Endothelial cell of umbilical vein (primary cell): ENCODE measurements around the gene ZNF488. TPM values are rescaled to one million over a fixed set of nuclear protein-coding genes. Genes with fewer than 3 reads are reported as not detected.

Source experiments
- BruUV-seq: library from RNA; stranded (reverse); fragments of 400-500 nt; replicated peaks from 2 replicates; lab custom pipeline; 2021; lab: Mats Ljungman, UMichigan
- CTCF ChIA-PET: fragments of 300-600, 350-600 bp; sonication (Branson Sonifier 250); formaldehyde crosslinking; loops from one replicate; lab custom pipeline; 2021; ENCODE audit warnings: antibody characterized with exemption, inconsistent platforms; lab: Charles Lee
- POLR2A ChIA-PET: fragments of 300-600, 350-600 bp; sonication (Branson Sonifier 250); formaldehyde crosslinking; loops from one replicate; lab custom pipeline; 2021; ENCODE audit warnings: antibody characterized with exemption, inconsistent platforms; lab: Charles Lee
- DNase-seq: peaks from one replicate; pipeline ENCODE4 v3.0.0-alpha.2; 2011; ENCODE audit warnings: low read depth, low spot score
- FAIRE-seq: peaks from 2 replicates; lab custom pipeline; 2011; peaks lifted over from hg19 to GRCh38; lab: Jason Lieb, UNC
- H2AFZ ChIP-seq: 2 replicates; pipeline ENCODE4 v1.6.0; 2012; ENCODE audit warnings: low read depth, low read length, control low read depth, inconsistent platforms
- H3K27ac ChIP-seq: 2 replicates; pipeline ENCODE4 v1.5.1; 2011; ENCODE audit warnings: low read depth, mild to moderate bottlenecking, control low read depth, low read length, moderate library complexity; ENCODE audit not compliant: insufficient read depth
- H3K27me3 ChIP-seq, 2 experiments: 2 replicates each; pipeline versions ENCODE4 v1.6.0 to v1.6.1; 2011; ENCODE audit warnings: low read length in 2 of 2, mixed read lengths in 1 of 2; ENCODE audit not compliant: control insufficient read depth in 2 of 2, insufficient read depth in 2 of 2
- H3K36me3 ChIP-seq, 2 experiments: 2 replicates in 1 of 2; 3 replicates in 1 of 2; pipeline ENCODE4 v1.5.1; 2011; ENCODE audit warnings: low read length in 2 of 2, mild to moderate bottlenecking in 1 of 2, moderate library complexity in 1 of 2; ENCODE audit not compliant: control insufficient read depth in 2 of 2, insufficient read depth in 2 of 2; ENCODE audit errors: extremely low read depth in 1 of 2
- H3K4me1 ChIP-seq: 3 replicates; pipeline ENCODE4 v1.5.1; 2011; ENCODE audit warnings: mild to moderate bottlenecking, low read length; ENCODE audit not compliant: control insufficient read depth, insufficient read depth; ENCODE audit errors: extremely low read depth
- H3K4me2 ChIP-seq: 2 replicates; pipeline ENCODE4 v1.6.1; 2011; ENCODE audit warnings: low read length, control low read depth, mixed read lengths; ENCODE audit not compliant: insufficient read depth
- H3K4me3 ChIP-seq, 3 experiments: fragments of 200-600 bp in 1 of 3; sonication (generic), shearing (Covaris generic) in 1 of 3; replicated peaks in 1 of 3; 2 replicates each; pipeline ENCODE4 v1.5.1; 2011 to 2016; ENCODE audit warnings: control low read depth in 3 of 3, low read length in 3 of 3, mild to moderate bottlenecking in 2 of 3, inconsistent platforms in 1 of 3, low read depth in 1 of 3, moderate library complexity in 1 of 3; ENCODE audit not compliant: insufficient read depth in 1 of 3
- H3K79me2 ChIP-seq: 2 replicates; pipeline ENCODE4 v1.6.0; 2012; ENCODE audit warnings: low read length, inconsistent platforms; ENCODE audit not compliant: control insufficient read depth, insufficient read depth
- H3K9ac ChIP-seq: replicated peaks from 2 replicates; pipeline ENCODE3; 2011; ENCODE audit warnings: low read length, control low read depth; ENCODE audit not compliant: insufficient read depth; ENCODE audit errors: extremely low read depth
- H3K9me1 ChIP-seq: replicated peaks from 3 replicates; pipeline ENCODE4 v1.6.0; 2011; ENCODE audit warnings: mild to moderate bottlenecking, low read length; ENCODE audit not compliant: control insufficient read depth, insufficient read depth; ENCODE audit errors: extremely low read depth
- H3K9me3 ChIP-seq: replicated peaks from 2 replicates; pipeline ENCODE4 v1.5.1; 2012; ENCODE audit warnings: low read length, inconsistent platforms; ENCODE audit not compliant: control insufficient read depth, insufficient read depth
- H4K20me1 ChIP-seq: replicated peaks from 2 replicates; pipeline ENCODE3; 2011; ENCODE audit warnings: mild to moderate bottlenecking, low read length; ENCODE audit not compliant: control insufficient read depth, insufficient read depth; ENCODE audit errors: extremely low read depth
- CTCF ChIP-seq, 2 donors: IDR thresholded peaks; 1 replicate in 1 of 2; 2 replicates in 1 of 2; pipeline ENCODE4 v1.5.1; 2011; ENCODE audit warnings: low read length in 2 of 2, mild to moderate bottlenecking in 2 of 2, moderate library complexity in 2 of 2, control low read depth in 1 of 2, inconsistent platforms in 1 of 2, low read depth in 1 of 2; ENCODE audit not compliant: insufficient read depth in 1 of 2; ENCODE audit errors: extremely low read depth in 1 of 2
- EZH2 ChIP-seq: IDR thresholded peaks from 2 replicates; pipeline ENCODE4 v1.6.1; 2012; ENCODE audit warnings: borderline replicate concordance, low read depth, mild to moderate bottlenecking, moderate library complexity, low read length, inconsistent platforms; ENCODE audit not compliant: severe bottlenecking
- FOS ChIP-seq: IDR thresholded peaks from 2 replicates; pipeline ENCODE4 v1.6.1; 2011; ENCODE audit warnings: mild to moderate bottlenecking, low read length, moderate library complexity, borderline replicate concordance; ENCODE audit not compliant: insufficient read depth
- GATA2 ChIP-seq: IDR thresholded peaks from 2 replicates; pipeline ENCODE4 v1.7.0; 2011; ENCODE audit warnings: low read depth, mild to moderate bottlenecking, moderate library complexity, mixed read lengths, low read length; ENCODE audit not compliant: insufficient read length, insufficient read depth
- JUN ChIP-seq: IDR thresholded peaks from 2 replicates; pipeline ENCODE4 v1.6.1; 2011; ENCODE audit warnings: borderline replicate concordance, low read depth; ENCODE audit not compliant: insufficient read length, insufficient read depth
- MAX ChIP-seq: IDR thresholded peaks from 2 replicates; pipeline ENCODE4 v1.6.1; 2011; ENCODE audit not compliant: insufficient read depth, insufficient read length
- MYC ChIP-seq: IDR thresholded peaks from one replicate; pipeline ENCODE4 v1.6.1; 2011; ENCODE audit warnings: mild to moderate bottlenecking, low read depth, low read length
- POLR2A ChIP-seq: IDR thresholded peaks from 2 replicates; pipeline ENCODE4 v1.6.1; 2012; ENCODE audit warnings: low read depth, mild to moderate bottlenecking, control low read depth, low read length
- POLR2AphosphoS5 ChIP-seq: IDR thresholded peaks from 2 replicates; pipeline ENCODE4 v1.6.1; 2012; ENCODE audit warnings: low read depth, mild to moderate bottlenecking, control low read depth, low read length, moderate library complexity; ENCODE audit not compliant: insufficient read depth
- dilution Hi-C: fragments of 300-500 bp; cut with MboI; formaldehyde crosslinking; loops from one replicate; pipeline ENCODE4 v1.15.0; 2019; ENCODE audit warnings: low sequenced_read_pairs; ENCODE audit not compliant: extremely low pct_ligation_motif_present
- intact Hi-C: fragments of 100-400 bp; cut with micrococcal nuclease; formaldehyde crosslinking; loops from one replicate; pipeline ENCODE4 v1.10.0; 2022
- polyA plus RNA-seq, 4 experiments: library from polyadenylated mRNA; depleted of rRNA in 3 of 4; stranded (reverse) in 3 of 4; unstranded in 1 of 4; fragments of >200 nt; gene quantifications; 2 replicates each; pipeline versions ENCODE4 v1.2.1 to v1.2.3, GENCODE V29; 2011 to 2012; ENCODE audit warnings: missing spikeins in 1 of 4
- total RNA-seq: library from RNA; stranded (reverse); gene quantifications from 2 replicates; pipeline ENCODE4 v1.2.3, GENCODE V29; 2021

The ZNF488 gene
- total and polyA plus RNA-seq, 2 donors (not counting 3 experiments of a cell fraction or from before 2014, with no cell fraction given), result 0.21 to 0.38 TPM

- no peak within 1 kb of the TSS for H3K9ac ChIP-seq
- no peaks in the 10 kb centered on the region for H3K36me3 ChIP-seq
- H3K27me3 ChIP-seq, result no peaks in the 10 kb centered on the region
- H3K4me1 ChIP-seq, result no peaks in the 10 kb centered on the region
- BruUV-seq, result no TSS peak
- H4K20me1 ChIP-seq, result no peaks in the 10 kb centered on the region
- POLR2A ChIA-PET, result no interaction called here
- no peak within 1 kb of the TSS for H3K4me3 ChIP-seq
- H3K79me2 ChIP-seq, result no peaks in the 10 kb centered on the region
- intact Hi-C loops (no loop called here), dilution Hi-C loops (no loop called here)
- DNase-seq, result no peak
- H3K9me3 ChIP-seq, result no peaks in the 10 kb centered on the region
- no peak within 1 kb of the TSS for H2AFZ ChIP-seq
- CTCF ChIA-PET, result interaction anchor here (0.8 kb wide), 1 partner anchor 14 kb away, joined by 3 read pairs; no protein-coding TSS in a partner anchor
- FAIRE-seq, result no peak
- no peak for TF ChIP-seq FOS
- TF ChIP-seq MYC, result no peak
- no peak for TF ChIP-seq JUN
- no peak for TF ChIP-seq MAX
- no peak for TF ChIP-seq CTCF (IDR thresholded peaks at IDR 0.05; ENCODE audit: extremely low read depth in 1 of 2, insufficient read depth in 1 of 2, low read depth in 1 of 2, low read length in 2 of 2)
- no peak for TF ChIP-seq EZH2
- TF ChIP-seq POLR2A, result no peak
- no peak for TF ChIP-seq POLR2AphosphoS5
- TF ChIP-seq GATA2, result no peak
- H3K4me2 ChIP-seq, result no peak within 1 kb of the TSS
- no peak within 1 kb of the TSS for H3K27ac ChIP-seq
- no peaks in the 10 kb centered on the region for H3K9me1 ChIP-seq
Observed at GRCh38 chr10:47348138-47348651, 35.9 kb downstream of the ZNF488 start, which contains the start of gene RBP3. RBP3 (plus strand) TSS chr10:47348363; CDS start chr10:47348485, 122 bp downstream.
